Stimulated activated CD4-positive, alpha-beta T cell treated with anti-CD3 and anti-CD28 coated beads, Interleukin-1b, Interleukin-23, amount 100 ng/mL, for 1 hour (primary cell): Measurements from ENCODE around the gene TEKTIP1.

Source experiments
- DNase-seq, 2 donors: peaks; one replicate each; pipeline ENCODE4 v3.0.0-alpha.2; 2020; ENCODE audit warnings: low read depth in 2 of 2

TEKTIP1 gene

DNA sequence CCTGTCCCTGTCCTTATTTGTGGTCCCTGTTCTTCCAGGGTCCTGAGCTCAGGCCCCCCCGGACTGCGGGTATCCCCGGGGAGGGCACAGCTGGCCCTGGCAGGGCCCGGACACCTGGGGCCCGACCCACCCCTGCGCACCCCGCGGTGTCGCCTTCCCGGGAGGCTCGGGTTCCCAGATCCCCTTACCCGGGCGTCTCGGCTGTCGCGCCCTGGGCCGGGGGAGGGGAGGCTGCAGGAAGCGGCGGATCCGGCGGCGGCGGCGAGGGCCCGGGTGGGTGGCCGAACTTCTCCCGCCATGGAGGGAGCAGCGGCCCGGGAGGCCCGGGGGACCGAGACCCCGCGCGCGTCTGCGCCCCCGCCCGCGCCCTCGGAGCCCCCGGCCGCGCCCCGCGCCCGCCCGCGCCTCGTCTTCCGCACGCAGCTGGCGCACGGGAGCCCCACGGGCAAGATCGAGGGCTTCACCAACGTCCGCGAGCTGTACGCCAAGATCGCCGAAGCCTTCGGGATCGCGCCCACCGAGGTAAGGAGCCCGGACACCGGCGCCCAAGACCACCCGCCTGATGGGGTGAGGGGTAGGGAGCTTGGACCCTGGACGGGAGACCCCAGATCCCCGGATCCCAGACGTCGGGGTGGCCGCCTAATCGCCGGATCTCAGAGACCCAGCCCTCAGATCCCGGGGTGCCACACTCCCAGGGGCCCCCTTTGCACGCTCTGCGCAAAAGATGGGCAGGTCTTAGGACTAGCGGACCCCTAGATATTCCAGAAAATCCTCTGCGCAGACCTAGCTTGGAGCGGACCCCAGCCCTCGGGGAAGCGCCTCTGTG lies 46.5 kb downstream of the TEKTIP1 start, which contains the start of gene GIPC3:
Gene GIPC3, plus strand, starts transcription at position 178 of the 826 bp plus-strand sequence. Its CDS starts 120 bp downstream, at position 298.
- no peak for DNase-seq

GRCh38 chr19:3586127-3586626 lies 47.2 kb downstream of the TEKTIP1 start:
- DNase-seq = peak in 1 of 2 donors; percentile 28

DNA sequence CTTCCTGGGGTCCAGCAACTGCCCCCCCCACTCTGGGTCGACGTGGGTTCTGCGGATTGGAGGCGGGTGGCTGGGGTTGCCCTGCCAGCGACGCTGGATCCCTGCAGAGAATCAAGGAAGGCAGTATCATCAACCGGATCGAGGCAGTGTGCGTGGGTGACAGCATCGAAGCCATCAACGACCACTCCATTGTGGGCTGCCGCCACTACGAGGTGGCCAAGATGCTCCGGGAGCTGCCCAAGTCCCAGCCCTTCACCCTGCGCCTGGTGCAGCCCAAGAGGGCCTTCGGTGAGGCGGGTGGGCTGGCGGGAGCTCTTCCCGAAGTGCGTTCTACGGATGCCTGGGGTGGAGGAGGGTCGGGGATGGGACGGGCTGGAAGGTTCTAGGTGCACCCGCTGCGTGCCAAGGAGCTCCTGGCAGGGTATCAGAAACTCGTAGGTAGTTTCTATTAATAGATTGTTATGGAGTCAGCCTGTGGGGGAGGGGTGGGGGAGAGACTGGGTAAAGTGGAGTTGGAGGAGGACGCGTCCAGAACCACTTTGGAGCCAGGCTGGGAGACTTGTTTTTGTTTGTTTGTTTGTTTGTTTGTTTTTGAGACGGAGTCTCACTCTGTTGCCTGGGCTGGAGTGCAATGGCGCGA lies 47.9 kb downstream of the TEKTIP1 start:
- no peak for DNase-seq

DNA sequence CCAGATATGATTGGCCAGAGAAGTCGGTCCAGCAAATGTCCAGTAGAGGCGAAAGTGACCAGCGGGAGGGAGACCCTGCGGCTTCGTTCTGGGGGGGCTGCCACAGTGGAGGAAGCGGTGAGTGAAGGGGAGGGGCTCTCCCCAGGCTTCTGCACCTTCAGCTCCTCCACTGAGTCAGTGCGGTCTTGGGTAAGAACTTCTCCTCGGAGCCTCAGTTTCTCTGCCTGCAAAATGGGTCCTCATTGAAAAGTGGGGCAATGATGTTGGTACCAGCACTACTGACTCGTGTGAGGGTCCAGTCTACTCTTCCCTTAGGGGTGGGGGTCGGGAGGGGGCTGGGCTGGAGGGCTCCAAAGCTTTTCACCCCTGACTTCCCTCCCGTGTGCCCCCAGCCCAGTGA lies 50.5 kb downstream of the TEKTIP1 start:
- DNase-seq = no peak

- no peak for DNase-seq
These were observed 51.0 kb downstream of the TEKTIP1 start for GRCh38 chr19:3589949-3590348.

DNA sequence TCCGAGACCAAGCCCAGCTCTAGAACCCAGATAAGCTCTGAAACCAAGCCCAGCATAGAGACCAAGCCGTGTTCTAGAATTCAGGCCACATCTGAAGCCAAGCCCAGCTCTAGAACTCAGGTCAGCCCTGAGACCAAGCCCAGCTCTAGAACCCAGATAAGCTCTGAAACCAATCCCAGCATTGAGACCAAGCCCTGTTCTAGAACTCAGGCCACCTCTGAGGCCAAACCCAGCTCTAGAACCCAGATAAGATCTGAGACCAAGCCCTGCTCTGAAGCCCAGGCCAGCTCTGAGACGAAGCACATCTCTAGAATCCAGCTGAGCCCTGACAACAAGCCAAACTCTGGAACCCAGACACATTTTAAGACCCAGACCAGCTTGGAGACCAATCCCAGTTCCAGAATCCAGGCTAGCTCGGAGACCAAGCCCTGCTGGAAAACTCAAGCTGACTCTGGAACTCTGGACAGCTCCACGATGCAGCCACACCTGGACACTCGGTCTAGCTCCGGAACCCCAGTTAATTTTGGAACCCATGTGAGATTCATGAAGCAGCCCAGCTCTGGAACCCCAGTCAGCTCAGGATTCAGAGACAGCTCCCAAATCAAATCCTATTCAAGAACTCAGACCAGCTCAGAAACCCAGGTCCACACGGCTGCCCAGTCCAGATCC lies 52.2 kb downstream of the TEKTIP1 start:
- DNase-seq = no peak

DNA sequence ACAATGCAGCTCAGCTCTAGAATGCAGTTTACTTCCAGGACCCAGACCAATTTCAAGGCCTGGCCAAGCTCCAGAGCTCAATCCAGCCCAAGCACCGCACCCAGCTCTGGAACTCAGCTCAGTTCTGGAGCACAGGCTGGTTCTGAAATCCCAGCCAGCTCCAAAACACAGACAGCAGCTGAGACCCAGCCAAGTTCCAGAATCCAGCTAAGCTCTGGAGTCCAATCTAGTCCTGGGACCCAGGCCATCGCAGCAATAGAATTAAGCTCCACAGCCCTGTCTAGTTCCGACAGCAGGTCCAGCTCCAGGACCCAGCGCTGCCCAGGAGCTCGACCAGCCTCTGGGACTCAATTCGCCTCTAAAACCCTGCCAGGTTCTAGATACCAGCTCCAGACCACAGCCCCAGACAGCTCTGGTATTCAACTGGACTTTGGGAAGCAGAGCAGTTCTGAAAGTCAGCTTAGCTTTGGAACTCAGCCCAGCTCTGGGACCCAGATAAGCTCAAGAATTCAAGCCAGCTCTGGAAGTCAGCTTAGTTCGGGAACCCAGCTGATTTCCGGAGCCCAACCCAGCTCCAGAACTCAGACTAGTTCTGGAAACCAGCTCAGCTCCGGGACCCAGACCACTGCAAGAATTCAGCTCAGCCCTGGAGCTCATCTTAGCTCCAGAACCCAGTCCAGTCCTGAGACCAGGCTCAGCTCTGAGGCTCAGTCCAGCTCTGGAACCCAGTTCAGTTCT lies 53.1 kb downstream of the TEKTIP1 start:
- DNase-seq = no peak

DNA sequence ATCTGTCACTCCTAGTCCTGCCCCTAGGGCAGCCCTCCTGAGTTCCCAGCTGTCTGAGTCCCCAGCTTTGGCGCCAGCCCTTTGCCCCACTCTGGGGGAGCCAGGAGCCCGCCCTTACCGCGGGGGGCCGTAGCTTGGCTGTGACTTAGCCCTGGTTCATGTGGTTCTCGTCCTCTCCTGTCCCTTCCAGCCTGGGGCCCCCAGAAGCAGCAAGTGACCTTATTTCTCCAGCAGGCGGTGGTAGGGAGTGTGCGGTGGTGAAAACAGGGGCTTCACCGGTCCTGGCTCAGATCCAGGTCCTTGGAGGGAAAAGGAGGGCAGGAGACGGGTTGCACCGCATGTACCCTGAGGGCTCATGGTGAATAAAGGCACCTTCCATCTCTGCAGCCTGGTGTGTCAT lies 54.2 kb downstream of the TEKTIP1 start:
- no peak for DNase-seq
